Left lung (tissue), 10 donors: Measurements from ENCODE around the gene GGT5. TPM values are rescaled to one million over a fixed set of nuclear protein-coding genes. Genes with fewer than 3 reads are reported as not detected.

Experiments
- ATAC-seq: fragments of 200-7000 bp; cut with Tn5 transposase; one replicate; pipeline ENCODE4 v1.9.1; 2020; ENCODE audit warnings: moderate library complexity
- DNase-seq, 4 donors: peaks; one replicate each; pipeline ENCODE4 v3.0.0-alpha.2; 2013 to 2020
- H3K27ac ChIP-seq, 2 donors: fragments of 200-600 bp; sonication (generic) in 1 of 2; one replicate each; pipeline versions ENCODE4 v1.5.0 to v1.8.0; 2020 to 2021
- H3K27me3 ChIP-seq, 2 donors: fragments of 200-600 bp; sonication (generic) in 1 of 2; one replicate each; pipeline versions ENCODE4 v1.5.0 to v1.8.0; 2020 to 2021
- H3K36me3 ChIP-seq, 2 donors: fragments of 200-600 bp; sonication (generic) in 1 of 2; one replicate each; pipeline versions ENCODE4 v1.5.0 to v1.8.0; 2020 to 2021
- H3K4me1 ChIP-seq, 2 donors: fragments of 200-600 bp; one replicate each; pipeline ENCODE4 v1.8.0; 2021
- H3K4me3 ChIP-seq, 2 donors: fragments of 200-600 bp; sonication (generic) in 1 of 2; one replicate each; pipeline versions ENCODE4 v1.5.0 to v1.8.0; 2020 to 2021; ENCODE audit warnings: mild to moderate bottlenecking in 1 of 2
- H3K9me3 ChIP-seq, 2 donors: fragments of 200-600 bp; sonication (generic) in 1 of 2; one replicate each; pipeline versions ENCODE4 v1.5.0 to v1.8.0; 2020 to 2021
- intact Hi-C, 2 donors: fragments of 100-400 bp; cut with DNase I; formaldehyde crosslinking; loops; one replicate each; pipeline versions ENCODE4 v1.11.2 to v1.14.2; 2022
- polyA plus RNA-seq, 6 donors: library from polyadenylated mRNA; unstranded; fragments of 120-200 nt; gene quantifications; one replicate each; pipeline ENCODE4 v1.2.1, GENCODE V29; 2013; ENCODE audit not compliant: insufficient read length in 6 of 6
- total RNA-seq, 2 donors: library from RNA; stranded (reverse); fragmentation: NEBNext Ultra II Directional; extraction: Animal tissue kit (Norgen Biotek cat#: 25700); gene quantifications; one replicate each; pipeline ENCODE4 v1.2.1, GENCODE V29; 2021
- TF ChIP-seq, protein P1 (sequence below), 2 donors: fragments of 200-600 bp; sonication (generic) in 1 of 2; IDR thresholded peaks; one replicate each; pipeline versions ENCODE4 v1.5.0 to v1.8.0; 2021; ENCODE audit warnings: antibody characterized with exemption in 2 of 2
- donor health status: DM: no; HTN: yes; CAD: no.
- donor health status: DM: no; HTN: no; CAD: no.

GGT5 gene
- total and polyA plus RNA-seq, 8 donors, result 10.6 to 25.6 (median 13.5) TPM

GRCh38 chr22:24176040-24176439, 68.8 kb downstream of the GGT5 start:
- ATAC-seq (no peak), DNase-seq (no peak)
- TF ChIP-seq, protein P1, sequence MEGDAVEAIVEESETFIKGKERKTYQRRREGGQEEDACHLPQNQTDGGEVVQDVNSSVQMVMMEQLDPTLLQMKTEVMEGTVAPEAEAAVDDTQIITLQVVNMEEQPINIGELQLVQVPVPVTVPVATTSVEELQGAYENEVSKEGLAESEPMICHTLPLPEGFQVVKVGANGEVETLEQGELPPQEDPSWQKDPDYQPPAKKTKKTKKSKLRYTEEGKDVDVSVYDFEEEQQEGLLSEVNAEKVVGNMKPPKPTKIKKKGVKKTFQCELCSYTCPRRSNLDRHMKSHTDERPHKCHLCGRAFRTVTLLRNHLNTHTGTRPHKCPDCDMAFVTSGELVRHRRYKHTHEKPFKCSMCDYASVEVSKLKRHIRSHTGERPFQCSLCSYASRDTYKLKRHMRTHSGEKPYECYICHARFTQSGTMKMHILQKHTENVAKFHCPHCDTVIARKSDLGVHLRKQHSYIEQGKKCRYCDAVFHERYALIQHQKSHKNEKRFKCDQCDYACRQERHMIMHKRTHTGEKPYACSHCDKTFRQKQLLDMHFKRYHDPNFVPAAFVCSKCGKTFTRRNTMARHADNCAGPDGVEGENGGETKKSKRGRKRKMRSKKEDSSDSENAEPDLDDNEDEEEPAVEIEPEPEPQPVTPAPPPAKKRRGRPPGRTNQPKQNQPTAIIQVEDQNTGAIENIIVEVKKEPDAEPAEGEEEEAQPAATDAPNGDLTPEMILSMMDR (IDR thresholded peaks at IDR 0.05), result no peak
- Histone ChIP-seq H3K9me3 (no peaks in the 10 kb centered on the region), H3K27ac (peak overlapping the region in 1 of 2 donors; percentile 35), H3K4me1 (peaks cover 0 to 11% of the 10 kb centered on the region in 2 donors), H3K4me3 (no peak overlapping the region), H3K27me3 (no peaks in the 10 kb centered on the region), H3K36me3 (peaks cover 0 to 81% of the 10 kb centered on the region in 2 donors)
- intact Hi-C loops, result loop anchor here in 1 of 2 donors (10.0 kb wide), 1 partner anchor 61 kb away; no protein-coding TSS in a partner anchor

GRCh38 chr22:24175160-24175808, 69.6 kb downstream of the GGT5 start:
- intact Hi-C loops, result loop anchor here in 1 of 2 donors (10.0 kb wide), 1 partner anchor 60 kb away; no protein-coding TSS in a partner anchor
- H3K4me3 ChIP-seq, result no peak overlapping the region
- no peaks in the 10 kb centered on the region for H3K9me3 ChIP-seq
- DNase-seq (peak in 3 of 4 donors; percentile 78 to 93 (median 80)), ATAC-seq (peak; percentile 79)
- peak overlapping the region in 1 of 2 donors; percentile 24 for H3K27ac ChIP-seq
- H3K27me3 ChIP-seq, result no peaks in the 10 kb centered on the region
- TF ChIP-seq, protein P1 (IDR thresholded peaks at IDR 0.05), result peak; percentile 66 to 84
- peaks cover 0 to 9% of the 10 kb centered on the region in 2 donors for H3K4me1 ChIP-seq
- peaks cover 0 to 88% of the 10 kb centered on the region in 2 donors for H3K36me3 ChIP-seq

- H3K27me3 ChIP-seq, result no peaks in the 10 kb centered on the region
- no peaks in the 10 kb centered on the region for H3K4me1 ChIP-seq
- TF ChIP-seq, protein P1 (IDR thresholded peaks at IDR 0.05), result no peak
- DNase-seq (no peak), ATAC-seq (no peak)
- H3K4me3 ChIP-seq, result no peak overlapping the region
- no peak overlapping the region for H3K27ac ChIP-seq
- intact Hi-C loops, result loop anchor here in 1 of 2 donors (10.0 kb wide), 1 partner anchor 57 kb away; no protein-coding TSS in a partner anchor
- peaks cover 0 to 96% of the 10 kb centered on the region in 2 donors for H3K36me3 ChIP-seq
- no peaks in the 10 kb centered on the region for H3K9me3 ChIP-seq
Observed at GRCh38 chr22:24171822-24172221, 73.1 kb downstream of the GGT5 start.

GRCh38 chr22:24170632-24171031, 74.2 kb downstream of the GGT5 start:
- Histone ChIP-seq H3K27ac (no peak overlapping the region), H3K4me1 (no peaks in the 10 kb centered on the region), H3K36me3 (peaks cover 0 to 96% of the 10 kb centered on the region in 2 donors), H3K9me3 (no peaks in the 10 kb centered on the region), H3K4me3 (no peak overlapping the region), H3K27me3 (no peaks in the 10 kb centered on the region)
- no peak for DNase-seq
- intact Hi-C loops, result loop anchor here in 1 of 2 donors (10.0 kb wide), 1 partner anchor 56 kb away; no protein-coding TSS in a partner anchor
- ATAC-seq, result no peak
- TF ChIP-seq, protein P1 (IDR thresholded peaks at IDR 0.05), result no peak

- H3K27me3 ChIP-seq, result no peaks in the 10 kb centered on the region
- intact Hi-C loops, result loop anchor here in 1 of 2 donors (10.0 kb wide), 1 partner anchor 55 kb away; no protein-coding TSS in a partner anchor
- no peaks in the 10 kb centered on the region for H3K4me1 ChIP-seq
- peaks cover 0 to 97% of the 10 kb centered on the region in 2 donors for H3K36me3 ChIP-seq
- ATAC-seq (no peak), DNase-seq (no peak)
- no peak overlapping the region for H3K27ac ChIP-seq
- H3K4me3 ChIP-seq, result no peak overlapping the region
- TF ChIP-seq, protein P1 (IDR thresholded peaks at IDR 0.05), result no peak
- no peaks in the 10 kb centered on the region for H3K9me3 ChIP-seq
Observed at GRCh38 chr22:24170188-24170587, 74.7 kb downstream of the GGT5 start.
